GM21737 (cell line): Measurements from ENCODE around the gene CATSPER4.
"Not testable (repeated sequence)": the region's sequence is repeated elsewhere in the genome, so short reads cannot be mapped to it uniquely, and the experiment has no call there.

ENCODE experiments used
- ATAC-seq: cut with Tn5 transposase; IDR thresholded peaks from one replicate; pipeline ENCODE4 v1.9.1; 2021; ENCODE audit warnings: mild to moderate bottlenecking, moderate library complexity; ENCODE audit not compliant: unreplicated experiment

The CATSPER4 gene

DNA sequence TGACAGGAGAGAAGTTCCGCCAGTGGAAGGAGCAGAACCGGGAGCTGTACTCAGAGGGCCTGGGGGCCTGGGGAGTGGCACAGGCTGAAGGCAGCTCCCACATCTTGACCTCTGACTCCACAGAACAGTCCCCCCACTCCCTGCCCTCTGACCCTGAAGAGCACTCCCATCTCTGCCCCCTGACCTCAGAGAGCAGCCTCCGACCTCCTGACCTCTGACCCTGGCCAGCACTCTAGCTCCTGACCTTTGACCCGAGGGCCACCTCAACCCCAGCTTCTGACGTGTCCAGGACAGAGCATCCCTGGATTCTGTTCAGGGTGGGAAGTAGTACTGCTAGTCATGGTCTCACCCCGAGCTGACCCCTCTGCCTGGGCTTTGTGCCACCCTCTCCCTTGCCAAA lies 1.1 kb upstream of the CATSPER4 start:
- no peak for ATAC-seq

DNA sequence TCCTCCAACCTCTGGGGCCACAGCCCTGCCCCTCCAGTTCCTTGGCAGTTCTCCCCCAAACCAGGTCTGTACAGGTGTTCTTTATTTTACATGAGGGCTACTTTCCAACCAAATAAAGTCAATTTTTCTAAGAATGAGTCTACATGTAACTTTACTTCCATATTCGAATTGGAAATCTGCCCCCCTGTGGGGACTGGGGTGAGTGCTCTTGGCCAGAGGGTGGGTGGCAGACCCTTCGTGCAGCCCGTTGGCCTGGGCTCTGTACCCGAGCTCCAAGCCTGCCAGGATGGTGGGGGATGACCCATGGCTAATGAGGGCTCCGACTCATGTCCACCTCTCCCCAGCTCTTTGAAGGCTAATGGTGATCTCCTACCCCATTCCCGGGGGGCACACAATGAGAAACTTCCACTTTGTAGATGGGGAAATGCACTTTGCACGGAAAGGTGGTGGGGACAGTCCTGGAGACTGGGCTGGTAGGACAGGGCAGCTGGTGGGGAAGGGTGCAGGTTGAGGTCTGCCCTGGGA lies 589 bp upstream of the CATSPER4 start:
- no peak for ATAC-seq

DNA sequence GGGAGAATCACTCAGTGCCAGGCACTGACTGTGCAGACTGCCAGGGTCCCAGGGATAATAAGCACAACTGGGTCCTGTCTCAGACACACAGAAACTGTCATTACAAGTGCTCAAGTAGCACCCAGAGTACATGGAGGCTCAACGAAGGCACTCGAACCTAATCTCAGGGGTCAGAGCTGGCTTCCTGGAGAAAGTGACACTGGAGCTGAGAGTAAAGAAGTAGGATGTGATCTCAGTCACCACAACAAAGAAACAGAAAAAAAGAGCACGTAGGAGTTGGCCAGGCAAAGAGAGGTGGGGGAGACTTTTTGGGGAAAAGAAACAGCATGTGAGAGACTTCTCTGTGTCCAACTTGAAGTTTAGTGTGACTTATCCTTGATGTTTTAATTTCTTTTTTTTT lies 1.3 kb downstream of the CATSPER4 start:
- ATAC-seq, result no peak

DNA sequence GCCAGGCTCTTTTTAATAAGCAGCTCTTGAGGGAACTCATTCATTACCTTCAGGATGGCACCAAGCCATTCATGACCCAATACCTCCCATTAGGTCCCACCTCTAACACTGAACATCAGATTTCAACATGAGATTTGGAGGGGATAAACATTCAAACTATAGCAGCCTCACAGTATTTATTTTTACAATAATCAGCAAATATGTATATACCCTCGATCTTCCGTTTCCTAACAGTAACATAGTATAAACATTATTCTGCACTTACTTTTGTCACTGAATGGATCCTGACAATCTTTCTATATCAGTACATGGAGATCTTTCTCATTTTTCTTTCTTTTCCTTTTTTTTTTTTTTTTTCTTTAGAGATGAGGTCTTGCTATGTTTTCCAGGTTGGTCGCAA lies 5.4 kb downstream of the CATSPER4 start:
- no peak for ATAC-seq

DNA sequence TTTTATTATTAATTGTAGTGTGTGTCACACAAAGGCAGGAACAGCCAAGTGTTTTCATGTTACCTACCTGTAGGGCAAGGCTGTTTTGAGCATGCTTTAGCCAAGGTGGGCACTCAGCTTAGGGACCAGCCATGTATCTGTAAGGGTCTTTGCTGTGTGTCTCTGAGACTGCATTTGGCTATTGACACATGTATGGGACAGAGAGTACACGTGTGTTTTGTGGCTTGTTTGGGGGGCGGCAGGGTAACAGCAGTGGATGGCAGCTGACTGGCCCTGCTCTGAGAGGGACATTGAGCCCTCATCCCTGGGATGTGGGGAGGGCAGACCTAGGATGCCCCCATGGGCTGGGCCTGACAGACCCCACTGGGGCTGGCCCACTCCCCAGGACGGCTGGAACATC lies 6.9 kb downstream of the CATSPER4 start:
- no peak for ATAC-seq

DNA sequence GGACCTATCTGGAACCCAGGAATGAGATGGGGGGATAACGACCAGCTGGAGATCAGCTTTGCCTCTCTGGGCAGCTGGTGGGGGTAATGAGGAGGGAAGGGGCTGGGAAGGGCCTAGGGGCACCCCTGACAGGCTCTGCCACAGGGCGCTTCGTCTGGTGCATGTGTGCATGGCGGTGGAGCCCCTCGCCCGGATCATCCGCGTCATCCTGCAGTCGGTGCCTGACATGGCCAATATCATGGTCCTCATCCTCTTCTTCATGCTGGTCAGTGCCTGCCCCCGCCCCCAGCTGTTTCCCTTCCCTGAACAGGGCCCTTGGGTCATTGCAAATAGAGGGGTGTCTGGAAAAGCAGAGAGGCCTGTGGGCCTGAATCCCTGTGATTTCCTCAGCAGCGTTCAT lies 7.4 kb downstream of the CATSPER4 start:
- no peak for ATAC-seq

DNA sequence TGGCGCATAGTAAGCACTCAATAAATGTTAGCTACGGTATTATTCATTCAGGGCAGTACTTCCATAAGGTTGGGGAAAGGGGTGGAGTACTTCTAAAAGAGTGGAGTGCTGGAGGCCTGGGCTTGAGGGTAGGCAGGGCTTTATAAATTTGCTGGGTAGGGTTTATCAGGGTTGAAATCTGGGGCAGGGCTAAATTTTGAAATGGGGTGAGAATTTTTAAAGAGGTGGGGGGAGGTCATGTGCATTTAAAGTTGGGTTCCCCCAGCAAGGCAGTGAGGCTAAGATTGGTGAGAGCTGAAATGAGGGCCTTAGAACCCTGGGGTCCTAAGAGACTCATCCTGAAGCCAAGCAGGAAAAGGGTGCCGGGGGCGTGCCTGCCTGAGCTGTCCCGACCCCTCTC lies 10.0 kb downstream of the CATSPER4 start:
- ATAC-seq, result no peak

DNA sequence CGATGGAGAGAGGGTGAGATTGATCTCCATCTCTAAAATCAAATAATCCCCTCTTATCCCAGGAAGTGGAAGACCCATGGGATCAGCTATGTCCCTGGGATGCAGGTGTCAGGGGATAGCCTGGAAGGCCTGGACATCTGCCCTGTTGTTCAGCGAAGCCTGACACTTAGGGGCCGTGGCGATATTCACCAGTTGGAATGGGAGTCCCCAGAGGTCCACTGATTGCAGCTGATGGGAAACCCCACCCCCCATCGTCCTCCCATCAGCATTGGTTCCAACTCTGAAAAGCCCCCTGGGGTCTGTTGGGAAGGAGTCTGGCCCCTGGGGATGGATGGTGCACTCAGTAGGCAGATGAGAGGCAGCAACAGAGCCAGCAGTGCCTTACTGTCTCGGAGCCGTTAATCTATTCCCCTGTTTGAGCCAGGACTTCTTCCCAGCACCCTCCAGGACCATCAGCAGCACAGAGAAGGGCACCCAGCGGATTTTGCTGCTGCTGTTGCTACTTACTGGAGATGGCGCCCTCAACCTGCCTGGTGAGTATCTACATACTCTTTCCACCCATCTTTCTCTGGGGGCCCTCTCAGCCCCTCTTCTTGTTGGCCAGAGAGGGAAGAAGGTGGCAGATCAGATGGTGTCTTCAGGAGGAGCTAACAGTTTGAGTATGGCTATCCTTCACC lies 13.4 kb downstream of the CATSPER4 start:
- ATAC-seq, result no peak

DNA sequence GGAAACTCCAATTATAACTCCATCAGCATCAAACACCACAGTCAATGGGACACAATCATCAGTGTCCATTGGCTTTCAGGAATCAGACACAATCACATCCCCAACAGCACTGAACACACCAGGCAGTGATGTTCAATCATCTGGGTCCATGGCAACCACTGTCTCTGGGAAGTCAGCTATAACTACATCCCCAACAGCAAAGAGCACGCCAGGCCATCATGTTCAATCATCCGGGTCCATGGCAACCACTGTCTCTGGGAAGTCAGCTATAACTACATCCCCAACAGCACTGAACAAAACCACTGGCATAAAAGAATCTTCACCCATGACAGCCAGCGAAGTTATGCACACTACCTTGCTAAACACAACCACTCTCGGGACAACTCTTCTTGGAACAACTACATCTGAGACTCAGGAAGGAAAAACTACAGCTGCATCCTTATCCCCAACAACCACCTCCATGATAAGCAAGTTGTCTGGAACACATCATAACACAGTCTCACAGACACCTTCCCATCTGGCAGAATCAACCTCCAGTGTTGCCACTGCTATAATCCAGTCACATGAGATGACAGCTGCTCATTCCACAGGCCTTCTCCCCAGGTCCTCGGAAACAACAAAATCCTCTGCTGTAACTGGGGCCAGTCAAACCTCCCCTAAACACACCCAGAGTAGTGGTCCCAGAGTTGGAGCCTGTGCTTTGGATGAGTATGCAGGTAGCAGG lies 19.9 kb downstream of the CATSPER4 start:
- no peak for ATAC-seq

DNA sequence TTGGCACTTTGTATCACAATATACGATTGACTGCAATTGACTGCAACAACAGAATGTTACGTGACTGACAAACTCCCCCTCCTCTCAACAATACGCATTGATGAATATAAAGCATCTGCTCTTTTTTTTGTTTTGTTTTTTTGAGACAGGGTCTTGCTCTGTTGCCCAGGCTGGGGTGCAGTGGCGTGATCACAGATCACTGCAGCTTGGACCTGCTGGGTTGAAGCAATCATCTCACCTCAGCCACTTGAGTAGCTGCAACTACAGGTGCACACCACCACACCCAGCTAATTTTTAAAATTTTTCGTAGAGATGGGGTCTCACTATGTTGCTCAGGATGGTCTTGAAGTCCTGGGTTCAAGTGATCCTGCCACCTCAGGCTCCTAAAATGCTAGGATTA lies 22.3 kb downstream of the CATSPER4 start:
- no peak for ATAC-seq

DNA sequence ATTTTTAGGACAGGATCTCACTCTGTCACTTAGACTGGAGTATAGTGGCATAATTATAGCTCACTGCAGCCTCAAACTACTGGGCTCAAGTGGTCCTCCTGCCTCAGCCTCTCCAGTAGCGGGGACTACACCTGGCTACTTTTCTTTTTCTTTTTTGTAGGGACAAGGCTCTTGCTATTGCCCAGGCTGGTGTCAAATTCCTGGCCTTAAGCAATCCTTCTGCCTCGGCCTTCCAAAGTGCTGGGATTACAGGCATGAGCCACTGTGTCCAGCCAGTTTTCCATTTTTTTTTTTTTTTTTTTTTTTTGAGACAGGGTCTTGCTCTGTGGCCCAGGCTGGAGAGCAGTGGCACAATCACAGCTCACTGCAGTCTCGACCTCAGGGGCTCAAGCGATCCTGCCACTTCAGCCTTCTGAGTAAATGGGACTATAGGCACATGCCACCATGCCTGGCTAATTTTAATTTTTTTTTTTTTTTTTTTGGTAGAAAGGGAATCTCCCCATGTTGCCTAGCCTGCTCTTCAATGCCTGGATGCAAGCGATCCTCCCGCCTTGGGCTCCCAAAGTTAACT lies 23.0 kb downstream of the CATSPER4 start:
- no peak for ATAC-seq

DNA sequence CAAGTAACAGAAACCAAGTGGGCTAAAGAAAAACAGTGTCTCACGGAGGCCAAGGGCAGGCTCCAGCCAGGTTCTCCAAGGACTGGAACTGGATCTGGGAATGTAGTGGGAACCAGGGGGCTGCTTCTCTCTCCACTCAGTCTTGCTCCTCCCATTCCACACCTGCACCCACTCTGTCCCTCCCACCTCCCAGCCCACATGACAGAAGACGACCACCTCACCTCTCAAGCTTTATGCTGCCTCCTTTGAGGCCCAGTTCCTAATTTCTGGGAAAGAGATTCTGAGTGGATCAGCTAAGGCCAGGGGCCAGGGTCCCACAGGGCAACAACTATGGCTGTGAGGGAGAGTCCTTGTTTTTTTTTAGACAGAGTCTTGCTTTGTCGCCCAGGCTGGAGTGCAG lies 24.8 kb downstream of the CATSPER4 start:
- no peak for ATAC-seq

DNA sequence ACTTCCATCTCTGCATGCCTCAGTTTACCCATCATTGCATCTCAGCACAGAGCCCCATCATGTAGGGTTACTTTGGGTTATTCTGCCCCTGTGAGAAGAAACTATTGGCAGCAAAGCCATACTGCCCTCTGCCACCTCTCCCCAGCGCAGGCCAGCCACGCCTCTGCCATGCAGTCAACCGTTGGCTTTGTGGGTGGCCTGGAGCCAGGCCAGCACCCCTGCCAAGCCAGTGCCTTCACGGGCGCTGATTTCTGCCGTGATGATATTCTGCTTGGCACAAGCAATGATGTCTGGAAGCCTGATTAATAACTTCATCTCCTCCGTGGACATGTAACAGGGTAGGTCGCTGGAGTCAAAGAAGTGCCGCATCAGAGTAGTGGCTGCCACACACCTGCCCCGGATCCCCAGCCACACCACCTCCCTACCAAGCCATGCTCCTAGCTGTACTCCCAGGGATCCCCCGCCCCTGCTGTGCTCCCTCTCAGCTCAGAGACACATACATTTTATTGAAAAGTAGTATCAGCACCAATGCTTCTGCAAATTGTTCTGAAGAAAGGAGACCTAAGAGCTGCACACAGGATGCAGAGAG lies 28.6 kb downstream of the CATSPER4 start:
- ATAC-seq, result no peak

DNA sequence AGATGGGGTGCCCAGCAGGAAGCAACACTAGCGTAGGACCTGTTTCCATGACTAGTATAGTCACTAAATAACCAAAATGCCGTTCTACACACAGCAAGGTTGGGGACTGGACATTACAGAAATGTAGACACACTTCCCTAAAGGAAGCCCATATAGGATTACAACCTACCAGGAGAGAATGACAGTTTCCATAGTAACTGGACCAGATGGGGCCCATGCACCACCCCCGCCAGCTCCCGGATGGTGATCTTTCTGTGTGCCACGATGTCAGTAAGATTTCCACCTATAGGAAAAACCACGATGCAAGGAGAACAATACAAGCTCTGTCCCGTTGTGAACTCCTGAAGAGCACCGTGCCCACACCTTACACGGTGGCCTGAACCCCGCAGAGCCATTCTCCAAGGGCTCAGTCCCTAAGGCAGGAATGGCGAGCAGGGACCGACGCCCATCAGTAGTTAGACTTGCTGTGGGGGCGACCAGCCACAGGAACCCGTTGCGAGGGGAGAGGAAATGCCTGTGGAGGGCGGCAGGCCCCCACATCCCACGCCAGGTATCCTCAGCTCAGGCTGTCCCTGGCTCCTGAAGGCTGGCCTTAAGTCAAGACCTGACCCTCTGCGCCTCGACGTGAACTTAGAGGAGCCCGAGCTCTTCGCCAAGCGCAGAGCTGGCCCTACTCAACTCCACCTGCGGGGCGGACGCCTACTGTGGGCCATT lies 30.0 kb downstream of the CATSPER4 start:
- ATAC-seq, result no peak

DNA sequence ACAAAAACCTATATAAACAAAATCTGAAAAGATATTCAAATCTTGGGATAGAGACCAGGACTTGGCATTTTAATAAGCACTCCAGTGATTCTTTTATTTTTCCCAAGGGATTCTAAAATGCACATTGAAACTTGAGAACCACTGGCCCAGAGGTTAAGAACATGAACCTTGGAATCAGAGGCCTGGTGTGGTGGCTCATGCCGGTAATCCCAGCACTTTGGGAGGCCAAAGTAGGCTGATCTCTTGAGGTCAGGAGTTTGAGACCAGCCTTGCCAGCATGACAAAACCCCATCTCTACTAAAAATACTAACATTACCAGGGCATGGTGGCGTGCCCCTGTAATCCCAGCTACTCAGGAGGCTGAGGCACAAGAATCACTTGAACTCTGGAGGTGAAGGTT lies 30.7 kb downstream of the CATSPER4 start:
- no peak for ATAC-seq

DNA sequence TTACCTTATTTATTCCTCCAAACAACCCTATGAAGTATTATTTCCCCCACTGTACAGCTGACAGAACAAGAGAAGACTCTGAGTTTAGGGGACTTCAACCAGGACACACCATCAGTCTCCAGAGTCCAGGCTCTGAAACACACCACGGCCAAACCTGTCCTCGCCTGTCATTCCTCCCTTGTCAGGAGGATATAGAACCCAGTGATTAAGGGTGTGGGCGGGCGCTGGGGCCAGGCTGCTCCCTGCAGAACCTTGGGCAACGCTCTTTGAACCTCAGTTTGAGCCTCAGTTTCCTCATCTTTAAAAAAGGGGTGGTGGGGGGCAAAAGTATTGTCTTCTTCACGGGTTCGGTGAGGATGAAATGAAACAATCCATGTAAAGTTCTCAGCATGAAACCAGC lies 34.2 kb downstream of the CATSPER4 start:
- ATAC-seq, result no peak

DNA sequence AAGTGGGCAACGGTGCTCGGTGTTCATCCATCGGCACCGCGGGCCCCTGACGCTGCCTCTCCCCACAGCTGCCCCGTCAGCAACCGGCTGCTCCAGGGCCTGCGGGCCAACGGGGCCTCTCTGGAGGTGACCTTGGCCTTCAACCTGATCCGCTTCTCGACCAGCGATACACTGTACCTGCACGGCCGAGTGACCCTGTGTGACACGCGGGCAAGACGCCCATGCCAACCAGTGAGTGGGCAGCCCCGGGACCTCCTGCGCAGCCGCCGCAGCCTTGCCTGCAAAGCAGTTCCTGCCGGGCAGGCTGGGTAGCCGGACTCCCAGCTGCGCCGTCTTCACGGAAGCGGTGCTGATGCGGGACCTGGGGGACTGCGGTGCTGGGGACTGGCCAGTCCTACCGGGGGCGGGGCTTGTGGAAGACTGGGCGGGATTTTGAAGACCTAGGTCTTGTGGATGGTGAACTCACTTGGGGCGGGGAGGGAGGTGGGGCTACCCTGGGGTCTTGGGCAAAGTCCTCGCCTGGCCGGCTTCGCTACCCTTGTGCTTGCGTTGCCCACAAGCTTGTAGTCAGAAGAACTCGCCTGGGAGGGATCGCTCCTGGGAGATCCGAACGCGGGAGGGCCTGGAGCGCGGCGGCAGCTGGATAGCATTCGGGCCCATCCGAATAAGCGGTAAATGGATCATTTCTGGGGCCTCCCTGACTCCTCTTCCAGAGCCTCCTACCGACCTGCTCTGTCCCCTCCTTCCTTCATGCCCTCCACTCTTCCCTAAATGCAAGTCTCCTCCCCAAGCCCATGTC lies 34.8 kb downstream of the CATSPER4 start:
- no peak for ATAC-seq

DNA sequence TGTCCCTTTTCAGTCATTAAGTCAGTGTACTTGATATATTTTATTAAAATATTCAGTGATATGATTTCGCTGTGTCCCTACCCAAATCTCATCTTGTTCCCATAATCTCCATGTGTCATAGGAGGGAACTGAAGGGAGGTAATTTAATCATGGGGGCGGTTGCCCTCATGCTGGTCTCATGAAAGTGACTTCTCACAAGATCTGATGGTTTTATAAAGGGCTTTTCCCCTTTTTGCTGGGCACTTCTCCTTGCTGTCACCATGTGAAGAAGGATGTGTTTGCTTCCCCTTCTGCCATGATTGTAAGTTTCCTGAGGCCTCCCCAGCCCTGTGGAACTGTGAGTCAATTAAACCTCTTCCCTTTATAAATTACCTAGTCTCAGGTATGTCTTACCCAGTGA lies 40.3 kb downstream of the CATSPER4 start:
- ATAC-seq, result not testable (repeated sequence)

DNA sequence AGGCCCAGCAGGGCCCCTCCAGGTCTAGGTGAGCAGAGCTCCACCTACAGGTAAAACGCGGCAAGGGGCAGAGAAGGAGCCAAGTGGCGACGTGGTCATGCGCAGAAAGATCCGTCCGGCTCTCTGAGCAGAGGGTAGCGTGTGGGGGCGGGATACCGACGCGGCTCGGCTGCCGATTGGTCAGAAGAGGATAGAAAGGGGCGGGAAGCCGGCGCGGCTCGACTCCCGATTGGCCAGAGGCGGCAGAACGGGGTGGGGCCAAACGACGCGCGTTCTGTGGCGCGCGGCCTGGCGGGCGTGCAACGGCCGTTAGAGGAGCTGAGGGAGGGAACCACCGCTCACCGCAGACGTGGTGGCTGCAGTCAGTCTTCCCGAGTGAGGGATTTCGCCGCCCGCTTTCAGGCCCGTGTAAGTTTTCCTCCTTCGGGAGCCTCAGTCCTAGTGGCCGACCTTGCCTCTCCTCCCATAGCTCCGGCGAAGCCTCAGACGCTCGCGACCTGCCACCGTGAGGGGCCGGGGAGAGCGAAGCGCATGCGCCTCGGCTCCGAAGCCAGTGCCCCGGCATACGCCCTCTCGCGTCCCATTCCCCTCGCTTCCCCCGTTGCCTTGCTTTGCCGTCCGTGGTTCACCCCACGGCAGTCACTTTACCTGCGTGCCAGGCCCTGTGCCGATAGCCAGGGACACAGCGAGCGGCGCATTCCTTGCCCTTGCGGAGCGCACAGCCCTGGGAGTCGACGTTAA lies 43.7 kb downstream of the CATSPER4 start, which contains the start of gene CEP85:
Gene CEP85, plus strand, starts transcription at position 298 of the 741 bp plus-strand sequence. CDS start 5,584 bp downstream, outside the sequence.
- peak; percentile 85 for ATAC-seq
